Astrocyte of the hippocampus (primary cell): ENCODE measurements around the gene IGF2R.
"Not testable (repeated sequence)": the region's sequence is repeated elsewhere in the genome, so short reads cannot be mapped to it uniquely, and the experiment has no call there.

ENCODE experiments used
- DNase-seq: peaks from one replicate; pipeline ENCODE4 v3.0.0; 2011; ENCODE audit warnings: low read depth, low spot score

Gene IGF2R

GRCh38 chr6:159997498-159998101 is 28.7 kb downstream of the IGF2R start:
- DNase-seq: no peak

- DNase-seq: no peak
These were observed 29.7 kb downstream of the IGF2R start for GRCh38 chr6:159998538-159998937.

GRCh38 chr6:159999240-159999671 is 30.4 kb downstream of the IGF2R start:
- no peak for DNase-seq

GRCh38 chr6:160000280-160000704 is 31.4 kb downstream of the IGF2R start:
- no peak for DNase-seq

GRCh38 chr6:160000893-160001427 is 32.1 kb downstream of the IGF2R start:
- not testable (repeated sequence) for DNase-seq

GRCh38 chr6:160002882-160003281 is 34.0 kb downstream of the IGF2R start:
- no peak for DNase-seq

- no peak for DNase-seq
These were observed 35.1 kb downstream of the IGF2R start for GRCh38 chr6:160004018-160004417.

- DNase-seq: no peak
These were observed 35.7 kb downstream of the IGF2R start for GRCh38 chr6:160004419-160005175.

GRCh38 chr6:160005211-160005610 is 36.3 kb downstream of the IGF2R start:
- DNase-seq: no peak

- peak; percentile 82 for DNase-seq
These were observed 37.1 kb downstream of the IGF2R start for GRCh38 chr6:160005861-160006540.

- no peak for DNase-seq
These were observed 38.3 kb downstream of the IGF2R start for GRCh38 chr6:160007145-160007544.

GRCh38 chr6:160007611-160008010 is 38.7 kb downstream of the IGF2R start:
- DNase-seq: no peak

GRCh38 chr6:160010067-160010466 is 41.2 kb downstream of the IGF2R start:
- DNase-seq: no peak

- no peak for DNase-seq
These were observed 45.3 kb downstream of the IGF2R start for GRCh38 chr6:160013987-160014868.

GRCh38 chr6:160014869-160015182 is 45.9 kb downstream of the IGF2R start:
- no peak for DNase-seq

GRCh38 chr6:160015778-160016684 is 47.1 kb downstream of the IGF2R start:
- DNase-seq: no peak

GRCh38 chr6:160022101-160022500 is 53.2 kb downstream of the IGF2R start:
- no peak for DNase-seq

- no peak for DNase-seq
These were observed 53.9 kb downstream of the IGF2R start for GRCh38 chr6:160022793-160023192.

GRCh38 chr6:160024152-160024551 is 55.3 kb downstream of the IGF2R start:
- DNase-seq: no peak

- DNase-seq: no peak
These were observed 58.2 kb downstream of the IGF2R start for GRCh38 chr6:160027076-160027475.

- DNase-seq: peak; percentile 36
These were observed 59.0 kb downstream of the IGF2R start for GRCh38 chr6:160027931-160028330.
